Activated naive CD4-positive, alpha-beta T cell treated with anti-CD3 and anti-CD28 coated beads, Interleukin-2, amount 50 U/mL, for 24 hours (primary cell): ENCODE measurements around the gene TRAK1.

Experiments
- H3K27ac Mint-ChIP-seq: one replicate; pipeline ENCODE4 v1.8.0; 2021; ENCODE audit warnings: mild to moderate bottlenecking, mixed read lengths
- H3K27me3 Mint-ChIP-seq: one replicate; pipeline ENCODE4 v1.8.0; 2021; ENCODE audit warnings: mixed read lengths
- H3K36me3 Mint-ChIP-seq: one replicate; pipeline ENCODE4 v1.8.0; 2021; ENCODE audit warnings: mixed read lengths
- H3K4me1 Mint-ChIP-seq: one replicate; pipeline ENCODE4 v1.8.0; 2021; ENCODE audit warnings: mixed read lengths
- H3K4me3 Mint-ChIP-seq: one replicate; pipeline ENCODE4 v1.8.0; 2021; ENCODE audit warnings: mild to moderate bottlenecking, mixed read lengths
- H3K9me3 Mint-ChIP-seq: one replicate; pipeline ENCODE4 v1.8.0; 2021; ENCODE audit warnings: mixed read lengths

Gene TRAK1

DNA sequence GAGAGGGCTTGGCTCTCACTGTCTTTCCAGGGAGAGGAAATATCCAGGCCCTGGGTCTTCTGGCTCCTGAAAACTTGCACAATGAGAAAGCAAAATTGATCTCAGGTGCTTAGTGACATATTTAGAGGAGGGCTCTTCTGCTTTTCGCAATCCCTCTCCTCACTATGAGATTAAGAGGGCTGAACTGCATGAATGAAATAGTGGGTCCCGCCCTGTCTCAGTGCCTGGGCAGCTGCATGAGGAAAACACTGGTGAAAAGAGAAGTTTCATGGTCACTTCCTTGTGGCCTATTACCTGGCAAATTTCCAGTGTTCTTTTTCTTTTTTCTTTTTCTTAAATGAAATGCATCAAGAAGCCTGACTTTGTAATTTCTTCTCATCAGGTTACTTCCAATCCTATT, 73.5 kb downstream of the TRAK1 start:
- Mint-ChIP-seq H3K4me3 (no peak overlapping the region), H3K27ac (no peak overlapping the region), H3K9me3 (no peaks in the 10 kb centered on the region), H3K36me3 (no peaks in the 10 kb centered on the region), H3K4me1 (peaks cover 31% of the 10 kb centered on the region), H3K27me3 (no peaks in the 10 kb centered on the region)

DNA sequence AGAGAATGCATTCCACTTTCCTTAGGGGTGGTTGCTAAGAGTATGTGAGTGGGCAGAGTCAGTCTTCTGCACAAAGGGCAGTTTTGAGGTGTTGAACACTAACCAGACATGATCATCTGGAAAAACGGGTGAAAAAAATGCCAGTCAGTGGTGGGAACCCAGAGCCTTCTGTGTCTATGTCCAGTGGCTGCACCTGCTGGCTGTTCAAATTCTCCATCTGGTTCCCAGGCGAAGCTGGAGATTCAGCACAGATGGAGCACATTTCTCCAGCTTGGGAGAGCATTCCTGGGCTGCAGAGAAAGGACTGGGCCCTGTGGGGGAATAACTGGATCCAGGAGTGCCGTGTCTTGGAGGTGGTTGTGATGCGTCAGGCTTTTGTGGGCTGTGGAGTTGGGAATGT, 74.1 kb downstream of the TRAK1 start:
- Mint-ChIP-seq H3K27me3 (no peaks in the 10 kb centered on the region), H3K36me3 (no peaks in the 10 kb centered on the region), H3K27ac (no peak overlapping the region), H3K4me3 (no peak overlapping the region), H3K9me3 (no peaks in the 10 kb centered on the region), H3K4me1 (peaks cover 28% of the 10 kb centered on the region)

DNA sequence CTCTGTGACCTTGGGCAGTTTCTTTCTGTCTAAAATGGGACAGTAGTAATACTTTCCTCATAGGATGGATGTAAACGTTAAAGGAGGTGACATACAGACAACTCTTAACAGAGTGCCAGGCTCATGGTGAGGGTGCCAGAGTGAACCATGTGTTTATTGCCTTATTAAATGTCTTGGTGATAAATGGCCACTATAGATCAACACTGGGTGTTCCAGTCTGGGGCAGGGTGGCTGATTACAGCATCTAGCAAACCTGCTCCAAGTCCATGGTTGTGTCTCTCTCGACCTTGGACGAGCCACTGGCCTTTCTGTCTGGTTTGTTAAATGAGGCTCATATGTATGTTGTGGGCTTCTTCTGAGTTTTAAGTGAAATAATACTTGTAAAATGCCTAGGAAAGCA, 75.1 kb downstream of the TRAK1 start:
- H3K36me3 Mint-ChIP-seq: no peaks in the 10 kb centered on the region
- no peaks in the 10 kb centered on the region for H3K9me3 Mint-ChIP-seq
- no peak overlapping the region for H3K27ac Mint-ChIP-seq
- peaks cover 20% of the 10 kb centered on the region for H3K4me1 Mint-ChIP-seq
- no peak overlapping the region for H3K4me3 Mint-ChIP-seq
- H3K27me3 Mint-ChIP-seq: no peaks in the 10 kb centered on the region

DNA sequence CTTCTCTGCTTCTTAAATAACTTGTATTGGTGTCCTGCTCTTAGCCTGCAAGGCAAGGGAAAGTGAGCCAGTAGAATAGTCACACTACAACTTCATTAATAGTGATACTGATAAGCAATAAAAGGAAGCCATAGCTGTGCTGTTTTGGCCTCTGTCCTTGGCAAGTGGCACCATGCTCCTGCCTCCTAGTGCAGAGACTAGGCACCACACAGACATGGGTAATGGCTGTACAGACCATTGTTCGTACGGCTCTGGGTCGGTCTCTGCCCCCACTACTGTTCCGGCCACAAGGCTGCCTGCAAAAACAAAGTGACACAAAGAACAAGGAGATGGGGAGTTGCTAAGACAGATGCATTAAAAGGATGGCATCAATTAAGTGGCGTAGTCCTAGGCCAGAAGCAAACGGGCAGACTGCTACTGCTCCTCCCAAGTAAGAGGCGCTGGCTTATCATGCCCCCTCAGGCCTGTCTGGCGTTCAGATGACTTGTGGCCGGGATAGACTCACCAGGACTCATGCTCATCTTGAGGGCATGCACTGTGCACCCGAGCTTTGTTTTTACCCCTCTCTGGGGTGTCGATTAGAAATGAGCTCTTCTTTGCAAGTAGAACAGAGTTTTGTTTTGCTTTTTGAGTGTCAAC, 75.6 kb downstream of the TRAK1 start:
- no peak overlapping the region for H3K27ac Mint-ChIP-seq
- H3K36me3 Mint-ChIP-seq: no peaks in the 10 kb centered on the region
- H3K9me3 Mint-ChIP-seq: no peaks in the 10 kb centered on the region
- H3K4me1 Mint-ChIP-seq: peaks cover 21% of the 10 kb centered on the region
- no peak overlapping the region for H3K4me3 Mint-ChIP-seq
- no peaks in the 10 kb centered on the region for H3K27me3 Mint-ChIP-seq

DNA sequence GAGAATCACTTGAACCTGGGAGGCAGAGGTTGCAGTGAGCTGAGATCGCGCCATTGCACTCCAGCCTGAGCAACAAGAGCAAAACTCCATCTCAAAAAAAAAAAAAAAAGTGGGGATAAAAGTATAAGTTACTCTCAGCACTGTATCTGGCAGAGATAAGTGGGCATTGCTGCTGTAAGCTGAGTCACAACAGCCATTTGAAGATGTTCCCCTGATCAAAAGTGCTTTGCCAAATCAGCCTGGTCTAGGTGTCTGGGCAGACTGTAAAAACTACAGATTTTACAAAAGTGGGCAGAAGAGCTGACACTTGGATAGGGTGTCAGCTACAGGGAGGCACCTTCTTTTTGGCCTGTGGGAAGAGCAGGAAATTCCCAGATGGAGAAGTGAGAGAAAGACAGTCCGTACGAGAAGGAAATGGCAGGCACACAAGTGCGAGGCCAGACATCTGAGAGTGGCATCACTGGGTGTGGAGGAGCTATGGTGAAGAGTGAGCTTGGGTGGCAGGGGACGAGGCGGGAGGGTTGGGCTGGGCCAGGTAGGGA, 78.5 kb downstream of the TRAK1 start:
- Mint-ChIP-seq H3K4me1 (peaks cover 25% of the 10 kb centered on the region), H3K36me3 (no peaks in the 10 kb centered on the region), H3K27me3 (no peaks in the 10 kb centered on the region), H3K4me3 (no peak overlapping the region), H3K9me3 (no peaks in the 10 kb centered on the region), H3K27ac (no peak overlapping the region)

DNA sequence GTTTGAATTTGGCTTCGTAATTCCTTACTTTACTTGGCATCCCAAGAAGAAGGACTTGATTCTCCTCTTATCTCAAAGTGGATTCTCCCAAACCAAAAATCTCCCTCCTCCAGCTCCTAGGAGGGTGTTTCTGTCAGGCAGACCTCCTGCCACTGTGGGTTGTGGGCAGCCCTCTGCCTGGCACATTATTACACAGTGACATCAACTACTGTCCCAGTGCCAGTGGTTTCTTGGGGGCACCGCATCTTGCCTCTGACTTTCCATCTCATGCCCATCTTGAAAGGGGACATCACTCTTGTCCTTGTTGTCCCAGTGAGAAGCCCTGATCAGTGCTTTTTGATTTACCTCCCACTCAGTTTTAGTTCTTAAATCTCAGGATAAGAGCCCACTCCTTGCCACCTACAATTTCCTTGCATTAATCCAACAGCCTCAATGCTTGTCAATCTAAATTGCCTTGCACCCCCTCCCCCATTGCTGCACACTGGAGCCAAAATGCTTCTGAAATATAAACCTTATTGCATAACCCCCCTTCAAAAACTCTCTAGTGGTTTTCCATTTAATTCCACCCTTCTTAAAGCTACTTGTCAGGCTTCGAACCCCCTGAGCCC, 81.0 kb downstream of the TRAK1 start:
- no peaks in the 10 kb centered on the region for H3K27me3 Mint-ChIP-seq
- no peaks in the 10 kb centered on the region for H3K9me3 Mint-ChIP-seq
- H3K4me1 Mint-ChIP-seq: peaks cover 25% of the 10 kb centered on the region
- H3K27ac Mint-ChIP-seq: no peak overlapping the region
- H3K4me3 Mint-ChIP-seq: no peak overlapping the region
- H3K36me3 Mint-ChIP-seq: no peaks in the 10 kb centered on the region

DNA sequence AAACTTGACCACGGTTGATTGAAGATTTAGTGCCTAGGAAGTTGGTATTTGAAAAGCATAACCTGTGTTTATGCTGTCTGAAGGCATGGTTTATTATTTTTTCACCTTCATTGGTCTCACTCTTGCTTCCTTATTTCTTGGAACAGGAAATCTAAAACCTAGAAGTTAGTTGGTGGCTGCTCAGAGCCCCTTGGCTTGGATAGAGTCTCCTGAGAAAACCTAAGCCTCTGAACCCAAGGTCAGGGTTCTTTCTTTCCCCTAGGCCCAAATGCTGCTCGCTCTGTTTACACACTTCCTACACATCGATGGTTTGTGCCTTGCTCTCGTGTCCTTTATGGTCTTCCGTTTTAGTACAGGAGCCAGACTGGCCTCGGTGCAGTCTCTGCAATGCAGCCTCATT, 82.2 kb downstream of the TRAK1 start:
- Mint-ChIP-seq H3K36me3 (peaks cover 4% of the 10 kb centered on the region), H3K9me3 (no peaks in the 10 kb centered on the region), H3K27ac (no peak overlapping the region), H3K4me1 (peaks cover 25% of the 10 kb centered on the region), H3K27me3 (no peaks in the 10 kb centered on the region), H3K4me3 (no peak overlapping the region)

DNA sequence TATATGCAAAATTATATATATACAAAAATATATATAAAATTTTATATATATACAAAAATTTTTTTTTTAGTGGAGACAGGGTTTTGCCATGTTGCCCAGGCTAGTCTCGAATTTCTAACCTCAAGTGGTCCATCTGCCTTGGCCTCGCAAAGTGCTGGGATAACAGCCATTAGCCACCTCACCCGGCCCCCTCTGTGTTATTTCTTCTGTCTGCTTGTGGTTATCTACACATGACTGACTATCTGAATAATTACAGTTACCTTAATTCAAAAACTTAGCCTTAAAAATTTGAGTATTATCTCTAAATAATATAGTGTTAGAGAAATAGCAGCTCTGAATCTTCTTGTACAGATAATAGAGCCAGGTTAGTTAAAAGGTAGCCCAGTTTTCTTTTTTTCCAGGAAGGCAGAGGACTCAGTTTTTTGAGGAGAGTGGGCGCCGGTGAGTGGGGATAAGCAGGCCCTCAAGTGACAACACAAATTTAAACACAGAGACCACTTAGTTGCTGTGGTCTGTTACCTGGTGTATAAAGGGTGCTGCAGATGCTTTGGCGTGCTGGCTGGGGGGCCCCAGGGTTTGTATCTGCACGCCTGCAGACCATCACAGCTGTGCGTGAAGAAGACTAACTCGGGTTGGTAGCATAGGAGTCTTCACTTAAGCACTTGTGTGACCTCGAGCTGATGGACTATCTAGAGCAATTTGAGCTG, 83.7 kb downstream of the TRAK1 start:
- Mint-ChIP-seq H3K9me3 (no peaks in the 10 kb centered on the region), H3K4me1 (peaks cover 30% of the 10 kb centered on the region), H3K36me3 (peaks cover 5% of the 10 kb centered on the region), H3K27ac (no peak overlapping the region), H3K27me3 (no peaks in the 10 kb centered on the region), H3K4me3 (no peak overlapping the region)

DNA sequence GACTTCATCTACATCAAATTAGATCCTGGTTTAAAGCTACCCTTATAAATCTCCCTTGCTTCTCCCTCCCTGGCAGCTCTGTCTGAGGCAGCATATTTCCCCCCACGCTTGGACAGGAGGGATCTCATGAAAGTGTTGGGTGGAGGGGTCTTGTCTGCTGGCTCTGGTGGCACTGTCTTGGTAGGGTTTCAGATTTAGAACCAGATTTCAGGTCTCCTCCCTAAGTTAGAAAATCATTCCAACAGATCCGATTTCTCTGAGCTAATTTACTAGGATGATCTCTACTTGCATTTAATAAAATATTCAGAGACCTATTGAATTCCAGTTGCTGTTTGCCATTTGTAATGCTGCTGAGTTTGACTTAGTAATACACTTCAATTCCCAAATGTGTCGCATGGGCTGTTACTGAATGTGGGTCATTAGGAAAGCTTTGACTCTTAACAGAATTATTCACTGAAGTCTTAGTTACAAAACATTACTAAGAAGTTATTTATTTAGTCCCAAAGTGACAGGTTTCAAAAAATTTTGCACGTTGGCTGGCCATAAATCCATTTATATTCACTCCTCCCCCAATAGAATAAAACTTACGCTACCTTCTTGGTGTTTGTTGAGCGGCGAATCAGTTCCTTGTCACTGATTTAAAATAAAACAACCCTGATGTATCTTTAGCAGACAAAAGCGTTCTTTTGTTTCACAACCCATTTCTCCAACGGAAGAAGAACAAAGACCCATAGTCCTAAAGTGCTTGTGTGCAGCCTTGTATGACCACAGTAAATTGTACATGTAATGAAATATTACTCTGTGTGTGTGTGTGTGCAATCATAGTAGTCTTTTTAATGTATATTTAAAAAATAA, 84.5 kb downstream of the TRAK1 start:
- Mint-ChIP-seq H3K4me3 (no peak overlapping the region), H3K27me3 (no peaks in the 10 kb centered on the region), H3K27ac (no peak overlapping the region), H3K9me3 (no peaks in the 10 kb centered on the region), H3K4me1 (peaks cover 30% of the 10 kb centered on the region), H3K36me3 (peaks cover 5% of the 10 kb centered on the region)

DNA sequence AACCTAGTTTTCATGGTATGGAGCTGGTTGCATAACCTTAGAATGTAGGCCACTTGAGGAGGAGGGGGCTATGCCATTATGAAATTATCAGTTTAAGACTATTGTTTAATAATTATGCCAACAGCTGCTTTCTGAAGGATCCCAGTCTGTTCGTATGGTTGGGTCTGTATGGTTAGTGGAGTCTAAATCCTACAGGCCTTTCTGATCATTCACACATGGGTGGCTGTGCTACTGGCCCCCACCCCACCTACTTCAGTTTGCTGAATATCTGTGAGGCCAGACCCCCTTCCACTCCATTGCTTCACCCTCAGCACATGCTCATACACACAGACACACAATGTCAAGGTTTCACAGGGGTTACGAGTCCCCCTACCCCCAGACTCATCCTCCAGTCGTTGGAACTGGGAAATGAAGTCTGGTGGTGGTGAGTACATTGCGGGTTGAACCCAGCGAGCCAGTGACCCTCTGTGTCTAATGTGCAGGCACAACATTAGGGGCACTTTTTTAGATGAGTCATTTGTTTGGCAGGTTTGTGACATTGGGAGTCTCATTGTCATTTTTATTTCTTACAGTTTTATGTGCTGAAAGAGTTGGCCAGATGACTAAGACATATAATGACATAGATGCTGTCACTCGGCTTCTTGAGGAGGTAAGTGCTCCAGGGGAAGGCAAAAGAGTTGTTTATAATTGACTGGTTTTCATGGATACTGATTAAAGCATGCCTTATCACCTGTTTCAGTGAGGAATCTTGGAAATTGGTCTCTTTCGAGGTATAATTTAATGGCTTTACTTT, 85.3 kb downstream of the TRAK1 start:
- Mint-ChIP-seq H3K4me1 (peaks cover 30% of the 10 kb centered on the region), H3K36me3 (peaks cover 5% of the 10 kb centered on the region), H3K4me3 (no peak overlapping the region), H3K27me3 (no peaks in the 10 kb centered on the region), H3K9me3 (no peaks in the 10 kb centered on the region), H3K27ac (no peak overlapping the region)

DNA sequence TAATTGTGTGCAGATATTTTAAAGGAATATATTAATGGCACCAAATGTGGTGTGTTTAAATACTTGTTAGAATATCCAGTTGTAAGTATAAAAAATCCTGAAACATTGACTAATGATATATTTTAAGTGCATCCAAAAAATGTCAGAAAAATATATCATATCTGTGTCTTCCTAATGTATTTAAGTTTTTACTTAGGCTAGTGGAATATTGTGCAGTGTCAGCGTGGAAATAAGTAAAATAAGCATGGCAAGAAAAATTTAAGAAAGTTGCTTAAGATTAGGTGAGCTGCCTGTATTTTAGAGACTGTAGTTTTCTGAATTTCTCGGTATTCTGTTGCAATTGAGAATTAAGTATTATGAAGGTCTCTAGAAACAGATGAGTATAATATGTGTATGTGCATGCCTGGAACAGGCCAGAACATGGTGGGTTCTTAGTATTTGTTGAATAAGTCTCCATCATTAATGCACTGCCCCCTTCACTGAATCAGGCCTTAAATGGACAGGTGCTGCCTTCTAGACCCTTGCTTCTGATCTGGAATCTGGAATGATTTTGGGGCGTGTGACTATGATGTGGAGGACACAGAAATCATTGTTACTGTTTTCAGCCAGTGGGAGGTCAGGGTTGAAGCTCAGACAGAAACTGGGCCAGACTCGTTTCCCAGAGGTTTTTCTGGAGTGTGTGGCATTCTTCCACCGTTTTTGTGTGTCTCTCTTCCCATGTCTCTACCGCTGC, 86.1 kb downstream of the TRAK1 start:
- Mint-ChIP-seq H3K4me1 (peaks cover 23% of the 10 kb centered on the region), H3K9me3 (no peaks in the 10 kb centered on the region), H3K27ac (no peak overlapping the region), H3K36me3 (peaks cover 5% of the 10 kb centered on the region), H3K4me3 (no peak overlapping the region), H3K27me3 (no peaks in the 10 kb centered on the region)

DNA sequence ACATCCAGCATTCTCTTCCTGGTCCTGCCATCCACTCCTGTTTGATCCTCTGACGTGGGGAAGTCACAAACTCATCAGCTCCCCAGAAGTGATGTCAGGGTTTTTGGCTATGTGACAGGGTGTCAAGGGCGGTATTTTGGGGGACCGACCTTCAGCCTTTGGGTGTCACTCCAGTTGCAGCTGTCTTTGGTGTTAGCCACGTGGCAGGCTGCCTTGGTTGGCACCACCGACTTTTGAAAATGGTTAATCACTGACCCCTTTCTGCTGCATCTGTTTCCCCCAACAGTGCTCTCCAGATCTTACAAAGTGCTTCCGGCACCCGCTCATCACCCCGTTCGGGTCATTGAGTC, 86.6 kb downstream of the TRAK1 start:
- Mint-ChIP-seq H3K4me3 (no peak overlapping the region), H3K9me3 (no peaks in the 10 kb centered on the region), H3K36me3 (peaks cover 5% of the 10 kb centered on the region), H3K27me3 (no peaks in the 10 kb centered on the region), H3K4me1 (peaks cover 17% of the 10 kb centered on the region), H3K27ac (no peak overlapping the region)

DNA sequence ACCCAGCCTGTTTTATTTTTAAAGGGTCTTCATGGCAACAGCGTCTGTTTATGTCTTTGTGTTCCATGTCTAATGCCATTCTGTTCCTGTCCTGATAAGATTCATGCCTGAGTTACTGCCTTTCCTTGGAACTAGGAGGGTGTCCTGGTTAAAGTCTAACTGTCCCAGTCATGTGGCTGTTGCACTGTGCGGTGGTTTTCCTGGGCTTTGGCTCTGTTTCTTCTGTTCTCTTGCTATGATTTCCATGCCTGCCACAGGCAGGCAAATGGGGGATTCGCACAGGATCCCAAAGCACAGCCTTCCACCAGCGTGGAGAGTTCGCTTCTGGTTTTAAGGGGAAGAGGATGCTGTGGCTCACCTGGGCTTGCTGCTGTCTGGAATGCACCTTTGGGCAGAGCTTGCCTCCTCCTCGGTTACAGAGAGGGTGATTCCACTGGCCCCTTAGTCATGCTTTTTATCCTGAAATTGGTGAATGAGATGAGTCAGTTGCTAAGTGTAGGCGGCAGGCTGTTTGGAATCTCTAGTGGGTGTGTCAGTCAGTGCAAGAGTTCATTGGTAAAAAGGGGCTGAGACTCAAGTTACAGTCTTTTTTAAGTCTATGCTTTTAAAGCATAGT, 88.1 kb downstream of the TRAK1 start:
- peaks cover 8% of the 10 kb centered on the region for H3K4me1 Mint-ChIP-seq
- H3K4me3 Mint-ChIP-seq: no peak overlapping the region
- H3K9me3 Mint-ChIP-seq: no peaks in the 10 kb centered on the region
- H3K27ac Mint-ChIP-seq: no peak overlapping the region
- no peaks in the 10 kb centered on the region for H3K27me3 Mint-ChIP-seq
- peaks cover 5% of the 10 kb centered on the region for H3K36me3 Mint-ChIP-seq

DNA sequence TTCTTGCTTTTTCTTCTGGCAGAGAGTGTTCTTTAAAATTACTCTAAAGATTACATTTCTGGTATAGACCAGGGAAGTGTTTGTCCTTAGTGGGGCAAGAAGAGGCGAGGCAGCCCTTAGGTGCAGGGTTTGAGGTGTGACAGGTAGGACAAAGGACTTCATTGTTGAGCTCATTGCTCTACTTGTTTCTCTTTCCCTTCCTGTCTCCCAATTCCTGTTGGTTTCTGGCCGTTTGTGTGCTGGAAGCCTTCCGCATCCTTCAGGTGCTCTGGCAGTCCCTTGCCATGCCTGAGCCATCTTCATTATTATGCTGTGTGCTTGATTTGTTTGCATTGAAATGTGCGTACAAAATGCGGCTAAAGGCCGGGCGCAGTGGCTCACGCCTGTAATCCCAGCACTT, 89.7 kb downstream of the TRAK1 start:
- Mint-ChIP-seq H3K27ac (no peak overlapping the region), H3K9me3 (no peaks in the 10 kb centered on the region), H3K36me3 (peaks cover 7% of the 10 kb centered on the region), H3K4me3 (no peak overlapping the region), H3K4me1 (peaks cover 8% of the 10 kb centered on the region), H3K27me3 (no peaks in the 10 kb centered on the region)
